Endometrium (tissue), 2 donors: Measurements from ENCODE around the gene SDK1.
"Not testable (repeated sequence)": the region's sequence is repeated elsewhere in the genome, so short reads cannot be mapped to it uniquely, and the experiment has no call there.

ENCODE experiments used
- FAIRE-seq: peaks from 2 replicates; lab custom pipeline; 2012; peaks lifted over from hg19 to GRCh38; lab: Jason Lieb, UNC
- donor health status: control.
- donor health status: control.

The SDK1 gene

GRCh38 chr7:4207011-4207410 lies 906.0 kb downstream of the SDK1 start:
- FAIRE-seq: no peak

- no peak for FAIRE-seq
Observed at GRCh38 chr7:4208086-4208485, 907.0 kb downstream of the SDK1 start.

- no peak for FAIRE-seq
Observed at GRCh38 chr7:4208586-4208985, 907.5 kb downstream of the SDK1 start.

- FAIRE-seq: no peak
Observed at GRCh38 chr7:4209126-4209525, 908.1 kb downstream of the SDK1 start.

GRCh38 chr7:4209966-4210365 lies 908.9 kb downstream of the SDK1 start:
- FAIRE-seq: no peak

GRCh38 chr7:4210821-4211220 lies 909.8 kb downstream of the SDK1 start:
- FAIRE-seq: no peak

- FAIRE-seq: no peak
Observed at GRCh38 chr7:4211261-4211660, 910.2 kb downstream of the SDK1 start.

GRCh38 chr7:4212376-4212775 lies 911.3 kb downstream of the SDK1 start:
- no peak for FAIRE-seq

GRCh38 chr7:4214291-4215155 lies 913.5 kb downstream of the SDK1 start:
- no peak for FAIRE-seq

GRCh38 chr7:4215176-4215720 lies 914.2 kb downstream of the SDK1 start:
- no peak for FAIRE-seq

GRCh38 chr7:4216016-4216415 lies 915.0 kb downstream of the SDK1 start:
- FAIRE-seq: no peak

- not testable (repeated sequence) for FAIRE-seq
Observed at GRCh38 chr7:4217126-4217660, 916.1 kb downstream of the SDK1 start.

- no peak for FAIRE-seq
Observed at GRCh38 chr7:4218481-4218880, 917.4 kb downstream of the SDK1 start.

GRCh38 chr7:4220011-4220410 lies 919.0 kb downstream of the SDK1 start:
- FAIRE-seq: no peak

GRCh38 chr7:4221043-4221442 lies 920.0 kb downstream of the SDK1 start:
- FAIRE-seq: no peak

- FAIRE-seq: no peak
Observed at GRCh38 chr7:4222676-4223075, 921.6 kb downstream of the SDK1 start.

GRCh38 chr7:4225361-4225771 lies 924.3 kb downstream of the SDK1 start:
- no peak for FAIRE-seq

- FAIRE-seq: no peak
Observed at GRCh38 chr7:4225881-4226523, 925.0 kb downstream of the SDK1 start.

GRCh38 chr7:4226524-4226882 lies 925.5 kb downstream of the SDK1 start:
- FAIRE-seq: no peak

GRCh38 chr7:4227105-4228010 lies 926.3 kb downstream of the SDK1 start:
- no peak for FAIRE-seq

GRCh38 chr7:4230352-4230751 lies 929.3 kb downstream of the SDK1 start:
- FAIRE-seq: no peak

- no peak for FAIRE-seq
Observed at GRCh38 chr7:4233146-4233545, 932.1 kb downstream of the SDK1 start.
